GM18498 (cell line): ENCODE results near the gene URI1.
"Not testable (repeated sequence)": the region's sequence is repeated elsewhere in the genome, so short reads cannot be mapped to it uniquely, and the experiment has no call there.

Experiments used
- ATAC-seq: cut with Tn5 transposase; IDR thresholded peaks from one replicate; pipeline ENCODE4 v1.9.1; 2021; ENCODE audit warnings: mild to moderate bottlenecking, moderate library complexity; ENCODE audit not compliant: unreplicated experiment

The URI1 gene

GRCh38 chr19:29941828-29942403 lies at the start of gene URI1:
Gene URI1 (plus strand): TSS chr19:29942239. CDS start chr19:29942548, 309 bp downstream.
- ATAC-seq = peak; percentile 90

DNA sequence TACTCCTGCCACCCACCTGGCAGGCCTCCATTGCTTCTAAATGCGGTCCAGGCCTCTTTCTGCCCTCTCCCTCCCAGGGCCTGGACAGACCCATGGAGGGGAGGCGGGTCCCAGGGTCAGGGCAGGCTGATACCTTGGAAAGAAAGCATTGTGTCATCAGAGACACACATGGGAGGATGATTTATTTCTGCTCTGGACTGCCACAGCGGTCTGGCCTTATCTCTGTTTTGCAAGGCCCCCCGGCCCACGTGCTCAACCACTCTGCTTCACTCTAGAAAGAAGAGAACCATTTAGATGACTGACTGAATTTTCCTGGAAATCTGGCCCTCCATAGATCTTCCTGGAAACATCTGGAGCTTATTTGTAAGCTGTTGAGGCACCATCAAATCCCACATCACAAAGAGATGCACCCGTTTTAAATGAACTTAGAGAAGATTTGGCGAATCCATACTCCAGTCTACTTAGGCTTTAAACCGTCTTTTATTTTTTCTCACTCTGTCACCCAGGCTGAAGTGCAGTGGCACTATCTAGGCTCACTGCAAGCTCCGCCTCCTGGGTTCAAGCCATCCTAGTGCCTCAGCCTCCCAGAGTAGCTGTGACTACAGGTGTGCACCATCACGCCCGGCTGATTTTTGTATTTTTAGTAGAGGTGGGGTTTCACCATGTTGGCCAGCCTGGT lies 48.3 kb upstream of the URI1 start:
- no peak for ATAC-seq

GRCh38 chr19:29896802-29897201 lies 45.2 kb upstream of the URI1 start:
- ATAC-seq = no peak

- no peak for ATAC-seq
Observed at GRCh38 chr19:29897466-29897865, 44.6 kb upstream of the URI1 start.

DNA sequence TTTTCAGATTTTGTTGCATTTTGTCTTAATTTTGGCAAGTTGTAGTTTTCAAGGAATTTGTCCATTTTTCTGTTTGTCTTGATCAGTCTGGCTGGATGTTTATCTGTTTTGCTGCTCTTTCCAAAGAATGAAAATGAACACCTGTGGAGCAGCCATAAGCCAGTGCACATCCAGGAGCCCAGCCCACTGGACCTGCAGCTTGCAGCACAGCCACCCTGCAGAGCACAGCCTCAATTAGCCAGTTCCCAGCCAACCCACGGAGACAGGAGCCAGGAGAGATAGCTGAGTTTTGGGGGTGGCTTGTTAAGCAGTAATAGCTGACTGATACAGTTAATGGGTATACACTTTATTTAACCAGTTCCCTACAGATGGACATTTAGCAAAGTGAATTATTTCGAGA lies 38.0 kb upstream of the URI1 start:
- ATAC-seq = no peak

DNA sequence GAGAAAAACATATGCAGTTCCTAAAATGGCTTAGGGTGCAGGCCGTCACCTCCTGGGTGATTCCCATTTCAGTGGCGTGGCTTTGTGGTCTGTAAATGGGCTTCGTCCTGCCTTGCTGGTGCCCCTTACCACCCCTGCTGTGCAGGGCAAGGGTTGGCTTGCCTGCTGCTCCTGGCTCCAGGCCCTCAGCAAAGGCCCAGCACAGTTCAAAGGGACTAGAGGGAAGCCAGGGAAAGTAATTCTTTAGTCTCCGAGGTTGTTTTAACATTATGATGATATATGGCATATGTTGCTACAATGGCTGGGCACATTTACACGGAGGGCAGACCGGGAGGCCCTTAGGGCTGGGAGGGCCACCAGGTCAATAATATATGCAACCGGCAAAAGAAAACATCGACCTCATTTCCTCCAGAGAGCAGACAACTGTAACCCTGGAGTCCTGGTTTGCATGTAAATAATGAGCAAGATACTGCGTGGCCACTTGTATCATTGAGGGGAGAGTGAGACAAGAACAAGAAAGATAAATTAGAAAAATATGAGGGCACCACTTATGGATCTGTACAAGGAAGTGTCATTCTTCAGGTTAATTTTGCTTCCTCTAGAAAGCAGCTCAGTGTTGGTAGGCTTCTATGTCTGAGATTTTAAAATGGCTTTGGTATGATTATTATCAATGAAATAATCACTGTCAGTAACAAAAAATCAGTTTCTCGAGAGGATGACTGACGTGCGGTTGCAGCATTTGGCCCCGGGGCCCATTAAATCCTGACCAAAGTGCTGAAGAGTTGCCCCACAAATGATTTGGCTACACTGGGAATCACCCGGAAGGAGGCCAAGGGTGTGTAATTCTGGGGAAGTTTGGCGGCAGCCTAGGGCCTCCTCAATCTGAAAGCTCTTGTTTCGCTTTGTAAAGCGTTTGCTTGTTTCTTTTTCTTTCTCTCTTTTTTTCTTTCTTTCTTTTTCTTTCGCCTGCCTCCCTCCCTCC lies 32.8 kb upstream of the URI1 start:
- ATAC-seq = no peak

DNA sequence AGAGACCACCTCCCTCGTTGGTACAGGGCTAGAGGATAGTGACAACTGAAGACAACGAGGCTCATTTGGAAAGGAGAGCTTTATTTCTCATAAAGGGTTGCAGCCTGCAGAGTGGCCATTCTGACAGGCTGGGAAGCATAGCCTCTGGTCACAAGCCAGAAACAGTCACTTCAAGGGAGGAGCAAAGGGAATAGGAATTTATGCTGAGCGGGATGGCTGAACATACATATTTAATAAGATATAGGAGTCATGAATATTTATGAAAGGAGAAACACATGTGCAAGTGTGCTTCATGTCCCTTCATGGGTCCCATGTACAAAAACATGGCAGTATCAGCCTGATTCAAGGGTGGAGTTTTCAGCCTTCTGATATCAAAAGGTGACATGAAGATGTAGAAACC lies 27.1 kb upstream of the URI1 start:
- no peak for ATAC-seq

DNA sequence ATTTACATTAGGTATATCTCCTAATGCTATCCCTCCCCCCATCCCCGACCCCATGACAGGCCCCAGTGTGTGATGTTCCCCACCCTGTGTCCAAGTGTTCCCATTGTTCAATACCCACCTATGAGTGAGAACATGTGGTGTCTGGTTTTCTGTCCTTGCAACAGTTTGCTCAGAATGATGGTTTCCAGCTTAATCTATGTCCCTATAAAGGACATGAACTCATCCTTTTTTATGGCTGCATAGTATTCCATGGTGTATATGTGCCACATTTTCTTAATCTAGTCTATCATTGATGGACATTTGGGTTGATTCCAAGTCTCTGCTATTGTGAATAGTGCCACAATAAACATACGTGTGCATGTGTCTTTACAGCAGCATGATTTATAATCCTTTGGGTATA lies 26.2 kb upstream of the URI1 start:
- ATAC-seq = not testable (repeated sequence)

DNA sequence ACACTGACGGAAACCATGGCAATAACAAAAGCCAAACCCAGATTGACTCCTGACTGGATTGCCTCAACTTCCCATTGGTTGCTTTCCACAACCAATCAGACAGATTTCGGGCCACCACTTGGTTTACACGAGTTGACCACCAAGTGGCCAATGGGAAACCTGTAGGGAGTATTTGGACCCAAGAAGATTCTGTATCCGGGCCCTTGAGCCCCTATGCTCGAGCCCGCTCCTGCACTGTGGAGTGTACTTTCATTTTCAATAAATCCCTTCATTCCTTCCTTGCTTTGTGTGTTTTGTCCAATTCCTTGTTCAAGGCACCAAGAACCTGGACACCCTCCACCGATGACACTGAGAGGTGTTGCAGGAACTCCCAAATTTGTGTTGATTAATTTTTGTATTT lies 24.1 kb upstream of the URI1 start:
- no peak for ATAC-seq

GRCh38 chr19:29918891-29919290 lies 23.1 kb upstream of the URI1 start:
- ATAC-seq = no peak

- no peak for ATAC-seq
Observed at GRCh38 chr19:29922972-29923371, 19.1 kb upstream of the URI1 start.

GRCh38 chr19:29923653-29924052 lies 18.4 kb upstream of the URI1 start:
- no peak for ATAC-seq

DNA sequence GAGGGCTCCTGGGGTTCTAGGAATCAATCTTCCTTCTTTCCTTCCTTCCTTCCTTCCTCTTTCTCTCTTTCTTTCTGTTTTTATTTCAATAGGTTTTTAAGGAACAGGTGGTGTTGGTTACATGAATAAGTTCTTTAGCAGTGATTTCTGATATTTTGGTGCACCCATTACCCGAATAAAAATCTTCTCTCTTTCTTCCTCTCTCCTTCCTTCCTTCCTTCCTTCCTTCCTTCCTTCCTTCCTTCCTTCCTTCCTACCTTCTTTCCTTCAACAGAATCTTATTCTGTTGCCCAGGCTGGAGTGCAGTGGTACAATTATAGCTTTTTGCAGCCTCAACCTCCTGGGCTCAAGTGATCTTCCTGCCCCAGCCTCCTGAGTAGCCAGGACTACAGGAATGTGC lies 16.0 kb upstream of the URI1 start:
- no peak for ATAC-seq

- ATAC-seq = no peak
Observed at GRCh38 chr19:29926801-29927200, 15.2 kb upstream of the URI1 start.

DNA sequence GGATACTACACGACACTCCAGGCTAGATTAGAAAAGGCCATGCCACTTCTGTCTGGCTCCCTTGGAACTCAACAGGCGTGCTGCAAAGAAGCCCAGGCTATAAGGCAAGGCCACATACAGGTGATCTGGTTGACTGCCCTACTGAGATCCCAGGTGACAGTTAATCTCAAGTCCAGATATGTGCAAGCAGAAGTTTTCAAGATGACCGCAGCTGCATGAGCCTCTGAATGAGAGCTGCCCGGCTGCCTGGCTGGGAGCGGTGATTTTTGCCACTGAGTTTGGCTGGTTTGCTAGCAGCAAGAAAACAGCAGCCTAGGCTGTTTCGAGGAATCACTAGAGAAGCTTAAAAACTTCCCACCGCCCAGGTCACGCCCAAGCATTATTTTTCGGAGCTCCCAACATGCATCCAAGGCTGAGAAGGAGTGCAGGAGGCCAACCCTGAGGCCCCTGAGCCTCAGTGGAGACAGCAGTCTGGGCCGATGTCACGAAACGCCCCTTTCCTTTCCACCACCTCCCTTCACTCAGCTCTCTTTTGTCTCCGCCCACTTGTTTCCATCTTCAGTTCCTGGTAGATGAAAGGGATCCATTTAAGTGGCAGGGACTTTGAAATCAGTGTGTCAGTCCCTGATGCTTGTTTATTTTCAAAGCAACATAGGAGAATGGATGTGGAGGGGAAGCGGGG lies 14.0 kb upstream of the URI1 start:
- ATAC-seq = no peak

GRCh38 chr19:29928831-29929230 lies 13.2 kb upstream of the URI1 start:
- peak; percentile 85 for ATAC-seq

GRCh38 chr19:29934257-29934656 lies 7.8 kb upstream of the URI1 start:
- no peak for ATAC-seq

GRCh38 chr19:29934781-29935180 lies 7.3 kb upstream of the URI1 start:
- no peak for ATAC-seq

DNA sequence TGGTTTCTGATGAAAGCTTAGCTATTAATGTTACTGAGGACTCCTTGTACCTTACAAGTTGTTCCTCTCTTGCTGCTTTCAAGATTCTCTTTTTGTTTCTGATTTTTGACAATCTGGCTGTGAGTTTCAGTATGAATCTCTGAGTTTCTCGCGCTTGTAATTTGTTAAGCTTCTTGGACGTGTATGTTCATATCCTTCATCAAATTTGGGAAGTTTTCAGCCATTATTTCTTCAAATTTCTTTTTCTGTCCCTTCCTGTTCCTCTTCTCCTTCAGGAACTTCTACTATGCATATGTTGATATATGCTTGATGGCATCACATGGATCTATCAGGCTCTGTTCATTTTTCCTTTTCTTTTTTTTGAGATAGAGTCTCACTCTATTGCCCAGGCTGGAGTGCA lies 5.6 kb upstream of the URI1 start:
- no peak for ATAC-seq

GRCh38 chr19:29939628-29940027 lies 2.4 kb upstream of the URI1 start:
- no peak for ATAC-seq

DNA sequence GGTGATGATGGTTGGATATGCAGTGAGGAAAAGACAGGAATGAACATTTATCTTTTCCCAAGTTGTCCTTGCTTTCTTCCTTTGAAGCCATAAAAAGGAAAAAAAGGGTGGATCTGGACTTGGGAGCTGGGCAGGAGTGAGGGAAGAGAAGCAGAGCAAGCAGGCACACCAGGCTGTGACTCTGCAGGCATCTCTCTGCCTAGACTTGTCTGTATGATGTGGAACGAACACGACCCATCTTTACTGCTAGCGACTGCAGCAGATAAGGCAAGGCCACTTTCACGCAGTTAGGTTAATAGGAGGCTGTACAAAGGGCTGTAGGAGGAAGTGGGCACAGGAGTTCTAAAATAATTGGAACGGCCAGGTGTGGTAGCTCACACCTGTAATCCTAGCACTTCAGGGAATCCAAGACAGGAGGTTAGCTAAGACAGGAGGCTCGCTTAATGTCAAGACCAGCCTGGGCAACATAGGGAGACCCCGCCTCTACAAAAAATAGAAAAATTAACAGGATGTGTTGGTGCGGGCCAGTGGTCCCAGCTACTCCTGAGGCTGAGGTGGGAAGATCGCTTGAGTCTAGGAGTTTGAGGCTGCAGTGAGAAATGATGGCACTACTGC lies 961 bp upstream of the URI1 start:
- no peak for ATAC-seq
